HG02870 (cell line): Measurements from ENCODE around the gene CACHD1.
"Not testable (repeated sequence)": the region's sequence is repeated elsewhere in the genome, so short reads cannot be mapped to it uniquely, and the experiment has no call there.

Source experiments
- ATAC-seq: cut with Tn5 transposase; IDR thresholded peaks from one replicate; pipeline ENCODE4 v1.9.1; 2021; ENCODE audit warnings: mild to moderate bottlenecking, moderate library complexity; ENCODE audit not compliant: unreplicated experiment

CACHD1 gene

DNA sequence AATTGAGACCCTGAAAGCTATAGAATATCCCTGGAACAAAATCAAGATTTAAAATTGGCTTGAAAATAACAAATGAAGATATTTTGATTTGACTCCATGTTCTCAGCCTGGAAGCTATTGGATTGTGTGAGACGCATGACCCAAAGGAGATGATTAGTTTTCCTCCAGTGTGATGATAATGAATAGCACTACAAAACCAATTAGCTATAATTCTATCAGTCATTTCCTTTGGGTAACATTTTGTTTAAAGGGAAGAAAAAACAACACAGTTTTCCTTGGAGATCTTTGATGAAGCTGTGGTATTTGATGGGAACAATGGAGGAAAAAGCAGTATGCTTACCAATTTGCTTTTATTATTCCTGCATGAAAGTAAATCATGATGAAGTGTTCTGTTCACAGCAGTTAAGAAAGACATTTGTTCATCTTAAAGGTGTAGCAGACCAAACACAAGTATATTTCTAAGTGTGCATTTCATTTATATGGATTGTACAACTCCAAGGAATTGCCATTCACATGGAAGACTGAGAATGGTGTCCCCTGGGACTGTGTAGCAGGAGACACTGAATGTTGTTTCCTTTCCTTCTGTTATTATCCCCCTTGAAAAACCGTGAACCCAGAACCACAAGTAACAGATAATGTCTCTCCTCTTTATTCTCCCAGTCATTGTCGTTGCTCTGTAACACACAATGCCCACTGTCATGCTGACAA is 111.4 kb downstream of the CACHD1 start:
- ATAC-seq = no peak

DNA sequence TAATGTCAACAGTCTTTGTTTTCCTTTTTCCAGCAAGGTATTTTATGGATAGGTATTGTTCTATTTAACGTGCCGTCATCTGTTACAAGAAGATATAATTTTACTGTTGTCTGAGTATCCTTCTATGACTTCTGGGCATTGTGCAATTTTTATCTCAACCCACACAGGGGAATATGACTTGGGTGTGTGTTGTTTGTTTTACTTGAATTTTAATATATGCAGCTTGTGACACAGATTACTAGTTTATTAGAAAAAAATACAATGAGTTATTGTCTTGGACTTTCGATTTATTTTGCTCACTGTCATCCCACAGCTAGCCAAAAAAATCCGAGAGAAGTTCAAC is 111.9 kb downstream of the CACHD1 start:
- no peak for ATAC-seq

DNA sequence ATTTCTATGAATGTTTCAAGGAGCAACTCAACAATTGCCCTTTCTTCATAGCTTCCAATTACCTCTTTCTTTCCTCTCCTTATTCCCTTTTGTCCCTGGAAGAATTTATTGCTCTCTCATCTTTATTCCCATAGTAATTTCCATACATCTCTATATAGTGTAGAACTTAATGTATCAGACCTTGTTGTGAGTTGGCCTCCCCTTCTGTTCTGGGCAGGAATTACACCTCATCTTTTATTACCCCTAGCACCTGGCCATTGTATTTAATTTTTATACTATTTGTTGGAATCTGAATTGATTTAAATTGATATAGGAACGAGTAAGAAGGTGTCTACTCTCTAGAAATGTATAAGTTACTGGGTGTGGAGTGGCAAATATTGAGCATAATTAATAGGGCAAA is 114.5 kb downstream of the CACHD1 start:
- ATAC-seq = no peak

DNA sequence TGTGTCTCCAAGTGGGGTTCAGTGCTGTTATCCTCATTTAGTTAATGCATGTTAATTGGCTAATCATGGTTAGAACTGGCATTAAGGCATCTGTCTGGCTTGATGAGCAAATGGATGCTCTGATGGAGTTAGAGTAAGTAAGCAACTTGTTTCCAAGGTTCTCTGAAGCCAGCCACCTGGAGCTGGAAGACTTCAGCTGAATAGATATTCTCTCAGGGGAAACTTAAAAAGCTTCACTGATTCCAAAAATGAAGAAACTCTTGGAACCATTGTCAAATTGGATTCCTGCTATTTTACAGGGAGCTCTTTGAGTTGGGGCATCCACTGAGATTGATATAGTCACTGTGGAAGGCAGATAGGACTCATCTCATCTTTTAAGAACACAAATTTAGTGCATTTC is 118.9 kb downstream of the CACHD1 start:
- no peak for ATAC-seq

DNA sequence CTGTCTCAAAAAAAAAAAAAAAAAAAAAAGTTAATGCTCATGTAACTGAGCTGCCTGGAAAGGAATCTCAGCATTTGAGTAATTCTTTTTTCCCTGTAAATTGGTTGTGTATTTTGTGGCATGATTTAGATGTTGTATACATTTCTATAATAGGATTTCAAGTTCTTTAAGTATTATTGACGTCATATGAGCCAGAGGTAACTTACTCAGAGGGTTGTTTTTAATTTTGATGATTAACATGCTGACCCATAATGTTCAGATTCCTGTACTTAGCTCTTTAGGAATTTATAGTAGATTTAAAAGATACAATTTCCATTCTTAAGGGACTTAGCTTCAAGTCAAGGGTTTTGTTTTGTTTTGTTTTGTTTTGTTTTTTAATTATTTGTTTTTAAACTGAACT is 120.4 kb downstream of the CACHD1 start:
- no peak for ATAC-seq

DNA sequence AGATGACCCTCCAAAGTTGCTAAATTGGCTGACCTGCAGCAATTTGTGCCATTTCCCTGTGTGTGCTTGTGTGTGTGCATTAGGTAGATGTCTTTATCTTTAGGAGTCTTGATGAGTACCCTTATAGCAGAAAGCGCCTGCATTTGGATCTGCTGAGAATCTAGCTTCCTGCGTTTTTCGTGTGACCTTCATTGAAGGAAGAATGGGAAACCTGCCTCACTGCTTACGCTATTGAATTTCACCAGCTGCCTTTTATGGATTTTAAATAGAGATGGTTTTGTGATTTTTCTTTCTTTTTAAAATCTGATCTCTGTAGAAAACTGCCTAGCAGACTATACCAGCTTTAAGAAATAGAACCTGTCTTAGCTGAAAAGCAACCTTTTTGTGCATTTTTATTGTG is 124.5 kb downstream of the CACHD1 start:
- ATAC-seq = no peak

DNA sequence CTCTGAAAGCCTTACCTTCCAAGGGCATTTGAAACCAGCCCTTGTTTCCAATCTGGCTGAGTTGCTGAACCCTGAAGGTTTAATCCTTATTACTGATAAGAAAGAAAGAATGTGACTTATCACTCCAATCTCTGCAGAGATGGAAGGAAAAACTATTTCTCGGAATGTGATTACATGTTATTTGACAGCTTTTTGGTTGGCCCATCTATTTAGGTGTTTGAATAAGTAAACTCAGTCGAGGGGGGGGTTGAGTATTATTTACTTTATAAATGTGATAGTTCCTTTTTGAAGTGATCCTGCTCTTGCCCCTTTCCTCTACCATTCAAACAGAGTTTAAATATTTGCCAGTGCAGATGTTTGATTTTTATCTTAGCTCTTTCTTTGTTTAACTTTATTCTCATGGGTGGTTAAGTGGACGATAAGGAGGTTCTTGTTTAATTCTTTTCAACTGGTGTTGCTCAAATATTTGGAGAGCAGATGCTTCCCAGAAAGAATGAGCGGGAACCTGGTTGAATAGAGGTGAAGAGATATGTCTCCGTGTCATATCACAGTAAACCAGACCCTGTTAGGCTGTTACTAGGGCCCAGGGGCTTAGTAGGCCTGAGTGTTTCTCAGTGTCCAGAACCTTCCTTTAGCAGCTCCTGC is 126.1 kb downstream of the CACHD1 start:
- ATAC-seq = no peak

DNA sequence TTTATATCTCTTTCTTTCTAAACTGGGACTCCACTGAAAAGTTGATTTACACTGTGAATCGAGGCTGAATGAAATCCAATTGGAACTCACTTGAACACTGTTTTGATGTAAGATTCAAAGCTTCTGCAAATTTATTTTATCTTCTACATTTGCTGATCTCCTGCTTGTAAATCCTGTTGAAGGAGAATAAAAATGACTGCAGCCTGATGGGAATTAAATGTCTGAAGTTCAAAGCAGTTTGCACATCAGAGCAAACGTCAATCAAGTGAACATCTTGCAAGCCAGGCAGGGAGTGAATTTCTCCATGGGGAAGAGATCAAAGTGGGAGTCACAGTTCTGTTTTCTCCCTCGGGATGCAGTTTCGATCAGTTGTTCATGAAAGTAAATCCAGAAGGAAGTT is 127.2 kb downstream of the CACHD1 start:
- ATAC-seq = no peak

DNA sequence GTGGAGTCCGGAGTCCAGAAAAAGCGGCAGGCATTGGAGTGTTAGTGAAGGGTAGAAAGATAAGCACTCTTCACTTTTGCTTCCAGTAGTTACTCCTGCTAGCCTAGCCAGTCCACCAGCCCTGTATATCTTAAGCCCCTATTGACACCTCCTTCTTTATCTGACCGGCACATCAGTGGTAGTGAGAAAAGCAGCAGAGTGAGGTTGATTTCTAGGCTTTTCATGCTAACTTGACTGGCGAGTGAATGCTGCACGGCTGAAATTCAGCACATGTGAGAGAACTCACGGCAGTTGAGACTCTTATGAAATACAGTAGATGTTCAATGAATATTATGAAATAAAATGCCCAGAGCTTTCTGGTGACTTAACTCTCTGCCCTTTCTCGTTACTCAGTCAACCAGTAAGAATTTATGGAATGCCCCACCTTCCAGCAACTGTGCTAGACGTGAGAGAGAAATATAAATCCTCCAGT is 128.2 kb downstream of the CACHD1 start:
- ATAC-seq = no peak

DNA sequence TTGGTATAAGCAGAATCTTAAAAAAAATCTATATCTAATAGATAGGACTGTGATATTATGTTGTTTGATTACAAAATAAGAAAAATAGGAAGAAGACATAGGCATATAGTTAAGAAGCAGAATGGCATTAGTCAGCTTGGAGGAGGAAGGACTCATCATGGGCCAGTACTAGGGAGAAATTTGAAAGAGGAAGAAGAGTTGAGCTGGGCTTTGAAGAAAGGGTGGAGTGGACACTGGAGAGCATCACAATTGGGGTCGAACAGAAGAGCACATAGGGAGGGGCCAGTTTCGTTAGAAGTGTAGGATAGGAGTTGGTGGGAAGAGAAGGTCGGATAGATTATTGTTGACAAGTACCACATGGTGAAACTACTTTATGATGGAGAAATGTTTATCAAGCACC is 129.3 kb downstream of the CACHD1 start:
- ATAC-seq = no peak

DNA sequence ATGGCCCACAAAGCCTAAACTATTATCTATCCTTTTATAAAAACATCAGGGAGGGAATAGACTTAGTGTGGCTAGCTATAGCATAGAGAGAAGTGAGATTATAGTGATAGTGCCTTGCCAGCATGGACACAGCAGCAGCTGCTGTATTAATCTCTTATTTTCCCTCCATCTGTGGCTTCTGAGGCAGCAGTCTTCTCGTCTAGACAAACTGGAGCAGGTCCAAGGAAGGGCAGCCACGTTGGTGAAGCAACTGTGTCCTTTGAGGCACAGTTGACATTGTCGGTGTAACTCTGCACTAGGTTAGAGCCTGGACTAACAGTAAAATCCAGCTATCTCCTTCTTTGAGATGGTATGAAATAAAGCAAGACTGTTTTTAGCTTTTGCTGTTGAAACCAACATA is 131.3 kb downstream of the CACHD1 start:
- no peak for ATAC-seq

DNA sequence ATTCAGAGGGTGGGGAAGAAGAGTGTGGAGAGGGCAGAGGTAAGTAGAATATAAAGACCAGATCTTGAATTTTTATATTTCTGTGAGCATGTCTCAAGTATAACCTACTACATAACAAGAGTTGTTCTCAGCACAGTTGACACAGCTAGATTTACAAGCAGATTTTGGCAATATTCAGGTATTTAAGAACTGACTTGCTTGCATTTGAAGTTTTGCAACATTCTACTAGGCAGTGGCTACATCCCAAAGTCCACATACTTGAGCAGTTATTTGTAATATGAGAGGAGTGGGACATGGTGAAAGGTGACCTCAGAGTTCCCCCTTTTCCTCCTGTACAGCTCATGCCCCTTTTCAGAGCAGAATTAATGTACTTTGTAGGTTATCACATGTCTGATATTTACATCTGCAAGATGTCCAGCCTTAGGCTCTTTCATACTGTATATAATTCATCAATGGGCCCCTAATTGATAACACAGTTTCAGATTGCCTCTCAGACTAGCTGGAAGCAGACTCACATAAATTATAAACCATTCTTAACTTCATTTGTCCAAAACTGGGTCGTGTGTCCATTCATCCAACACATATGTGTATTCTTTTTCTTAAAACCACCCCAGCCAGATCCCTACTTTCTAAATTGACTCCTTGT is 138.2 kb downstream of the CACHD1 start:
- ATAC-seq = no peak

DNA sequence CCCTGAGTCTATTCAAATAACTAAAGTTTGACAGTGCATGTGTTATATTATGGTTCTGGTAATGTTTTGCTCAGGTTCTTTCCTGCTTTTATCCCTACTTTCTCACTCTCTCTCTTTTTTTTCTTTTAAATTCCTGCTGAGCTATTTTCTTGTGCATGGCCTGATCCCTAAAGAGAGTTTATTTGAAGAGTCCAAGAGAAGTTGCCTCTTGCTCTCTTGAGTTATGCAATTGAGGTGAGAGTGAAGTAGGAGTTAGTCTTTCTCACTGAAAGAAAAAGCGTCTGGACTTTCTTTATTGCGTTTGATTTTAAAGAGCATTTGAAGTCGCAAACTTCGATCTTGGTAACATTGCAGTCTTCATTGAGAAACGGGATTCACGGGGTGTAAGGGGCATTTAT is 138.7 kb downstream of the CACHD1 start:
- no peak for ATAC-seq

DNA sequence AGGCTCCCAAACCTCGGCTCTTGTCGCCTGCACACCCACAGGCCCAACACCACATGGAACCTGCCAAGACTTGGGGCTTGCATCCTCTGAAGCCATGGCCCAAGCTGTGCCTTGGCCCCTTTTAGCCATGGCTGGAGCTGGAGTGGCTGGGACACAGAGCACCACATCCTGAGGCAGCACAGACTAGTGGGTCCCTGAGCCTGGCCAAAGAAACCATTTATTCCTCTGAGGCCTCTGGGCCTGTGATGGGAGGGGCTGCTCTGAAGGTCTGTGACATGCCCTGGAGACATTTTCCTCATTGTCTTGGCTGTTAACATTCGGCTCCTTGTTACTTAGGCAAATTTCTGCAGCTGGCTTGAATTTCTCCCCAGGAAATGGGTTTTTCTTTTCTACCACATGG is 141.0 kb downstream of the CACHD1 start:
- ATAC-seq = not testable (repeated sequence)

DNA sequence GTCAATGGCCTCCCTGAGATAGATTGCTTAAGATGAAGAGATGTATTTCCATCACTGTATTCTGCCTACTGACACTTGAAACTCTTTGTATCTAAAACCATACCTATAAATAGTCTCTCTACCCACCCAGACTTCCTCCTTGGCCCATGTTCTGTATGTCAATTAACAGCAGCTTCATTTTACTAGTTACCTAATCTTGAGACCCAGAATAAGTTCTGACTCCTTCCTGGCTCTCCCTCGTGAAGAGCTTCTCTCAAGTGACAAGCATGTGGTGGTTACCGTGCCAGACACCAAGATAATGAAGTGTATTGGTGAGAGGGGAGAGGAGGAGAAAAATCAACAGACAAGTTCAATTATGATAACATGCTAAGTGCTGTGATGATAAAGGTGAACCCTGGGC is 146.1 kb downstream of the CACHD1 start:
- ATAC-seq = no peak

DNA sequence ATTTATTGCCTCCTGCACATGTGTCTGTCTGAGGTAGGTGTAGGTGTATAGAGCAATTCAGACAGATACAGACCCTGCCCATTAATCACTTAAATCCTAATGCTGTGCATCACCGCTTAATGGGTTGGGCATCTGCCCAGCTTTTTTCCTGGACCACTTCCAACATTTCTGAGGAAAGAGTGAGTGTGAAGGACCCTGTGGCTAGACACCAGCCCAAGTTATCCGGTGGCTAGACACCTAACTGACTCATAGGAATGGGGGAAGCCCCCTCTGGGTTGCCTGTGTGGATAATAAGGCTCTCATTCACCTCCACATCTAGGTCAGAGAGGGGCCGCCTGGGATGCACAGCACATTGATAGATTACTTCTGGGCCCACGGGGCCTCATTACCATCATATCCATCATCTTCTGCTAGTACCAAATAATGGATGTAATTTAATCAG is 153.8 kb downstream of the CACHD1 start:
- ATAC-seq = no peak

DNA sequence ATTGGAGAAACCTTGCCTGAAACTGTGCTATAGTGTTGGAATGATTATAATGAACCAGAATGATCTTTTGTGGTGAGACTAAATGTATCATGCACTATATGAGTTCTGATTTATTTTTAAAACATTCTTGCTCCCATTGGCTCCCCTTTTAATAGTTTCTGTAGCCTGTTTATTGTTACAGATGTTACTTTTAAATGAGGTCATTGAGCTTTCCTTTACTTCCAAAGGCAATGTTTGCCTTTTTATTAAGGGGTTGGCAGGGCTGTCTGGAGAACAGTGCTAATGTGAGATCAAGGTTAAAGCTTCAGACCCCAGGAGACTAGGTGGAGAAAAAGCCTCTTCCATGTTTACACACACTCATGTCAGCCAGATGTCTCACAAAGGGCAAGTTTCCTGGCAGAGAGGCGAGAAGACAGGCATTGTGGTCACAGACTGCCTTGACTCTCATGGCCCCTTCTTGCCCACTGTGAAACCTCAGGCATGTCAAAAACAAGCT is 154.3 kb downstream of the CACHD1 start:
- ATAC-seq = no peak

DNA sequence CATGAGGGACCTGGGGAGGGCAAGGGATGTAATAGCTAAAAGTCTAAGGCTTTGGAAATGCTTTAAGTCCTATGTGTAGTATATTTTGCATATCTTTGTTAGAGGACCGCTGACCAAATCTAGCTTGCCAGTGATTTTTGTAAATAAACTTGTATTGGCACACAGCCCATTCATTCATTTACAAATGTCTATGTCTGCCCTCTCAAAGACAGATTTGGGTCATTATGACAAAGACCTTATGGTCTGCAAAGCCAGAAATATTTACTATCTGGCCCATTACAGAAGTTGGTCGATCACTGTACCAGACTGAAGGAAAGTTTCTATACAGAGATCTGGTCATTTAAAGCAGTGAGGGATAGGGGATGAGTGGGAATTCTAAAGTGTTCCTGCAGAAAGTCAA is 154.9 kb downstream of the CACHD1 start:
- ATAC-seq = no peak

DNA sequence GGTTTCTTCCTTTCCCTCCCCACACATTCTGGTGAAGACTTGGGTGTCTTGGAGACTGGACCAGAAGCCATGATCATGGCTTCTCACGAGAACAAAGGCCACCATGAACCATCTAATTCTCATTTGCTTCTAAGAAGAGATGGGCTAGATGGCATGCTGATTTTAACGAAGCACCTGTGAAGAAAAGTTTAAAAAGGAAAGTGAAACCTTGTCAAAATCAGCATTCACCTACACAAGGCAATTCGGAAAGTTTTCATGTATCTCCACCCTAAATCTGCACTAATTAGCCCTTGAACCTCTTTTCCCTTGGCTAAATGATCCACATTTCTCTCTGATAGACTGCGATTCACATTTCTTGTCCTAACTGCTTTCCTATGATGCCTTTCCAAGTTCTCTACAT is 160.7 kb downstream of the CACHD1 start:
- no peak for ATAC-seq

DNA sequence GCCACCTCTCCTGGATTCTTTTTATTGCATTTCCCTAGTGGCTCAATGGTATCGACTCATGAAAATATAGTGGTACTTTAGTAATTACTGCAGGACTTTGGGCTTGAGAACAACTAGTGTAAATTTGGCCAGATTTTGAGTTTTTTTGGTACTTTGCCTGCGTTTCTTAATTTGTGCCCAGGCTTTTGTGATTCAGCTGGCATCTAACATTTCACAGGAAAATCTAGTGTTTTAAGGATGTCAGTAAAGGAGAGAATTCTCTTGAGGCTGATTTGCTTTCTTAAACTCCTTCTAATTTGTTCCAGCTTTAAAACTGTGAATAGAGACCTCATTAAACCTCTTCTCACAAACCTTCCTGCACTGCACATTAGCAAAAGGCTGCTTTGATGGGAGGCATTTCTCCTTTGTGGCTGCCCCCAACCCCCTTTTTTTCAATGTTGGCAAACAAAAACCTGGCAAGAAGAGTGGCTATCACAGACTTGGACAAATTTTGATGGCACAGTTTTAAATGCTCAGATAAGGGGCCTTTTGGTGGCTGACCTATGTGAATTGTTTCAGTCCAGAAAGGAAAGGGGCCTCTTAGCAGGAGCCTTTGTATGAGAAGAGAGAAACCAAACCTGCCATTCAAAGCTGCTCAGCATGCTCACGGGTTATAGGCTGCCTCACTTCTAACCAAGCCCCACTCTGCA is 161.6 kb downstream of the CACHD1 start:
- ATAC-seq = no peak

DNA sequence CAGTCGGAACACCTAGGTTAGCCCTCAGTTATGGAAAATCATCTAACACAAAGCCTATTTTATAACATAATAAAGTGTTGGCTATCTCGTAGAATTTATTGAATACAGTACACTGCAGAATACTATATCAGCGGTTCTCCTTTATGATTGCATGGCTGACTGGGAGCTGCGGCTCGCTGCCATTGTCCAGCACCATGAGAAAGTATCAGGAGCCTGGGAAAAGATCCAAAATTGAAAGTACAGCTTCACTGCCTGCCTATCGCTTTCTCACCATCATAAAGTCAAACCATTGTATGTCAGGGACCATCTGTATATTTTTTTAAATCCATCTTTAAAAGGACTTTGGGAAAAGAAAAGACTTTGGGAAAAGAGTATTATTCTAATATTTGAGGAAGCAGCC is 163.0 kb downstream of the CACHD1 start:
- no peak for ATAC-seq

DNA sequence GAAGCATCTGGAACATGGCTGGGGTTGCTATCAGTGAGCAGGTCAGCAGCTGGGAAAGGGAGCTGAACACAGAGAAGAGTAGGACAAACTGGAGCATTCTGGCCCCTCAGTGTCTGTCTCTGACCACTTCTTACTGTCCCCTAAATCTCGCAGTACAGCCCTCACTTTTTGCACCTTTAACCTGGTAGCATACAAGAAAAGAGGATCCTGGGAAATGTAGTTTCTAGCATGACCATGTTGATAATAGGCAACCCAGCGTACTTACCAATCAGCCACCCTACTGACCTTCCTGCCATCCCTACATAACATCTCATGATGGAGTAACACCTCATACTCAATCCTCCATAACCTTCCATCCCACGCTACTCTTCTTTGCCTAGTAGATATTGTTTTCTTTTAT is 175.8 kb downstream of the CACHD1 start:
- no peak for ATAC-seq
